T-cell (primary cell): Measurements from ENCODE around the gene FBXO40. TPM values are rescaled to one million over a fixed set of nuclear protein-coding genes. Genes with fewer than 3 reads are reported as not detected.
"Not testable (repeated sequence)": the region's sequence is repeated elsewhere in the genome, so short reads cannot be mapped to it uniquely, and the experiment has no call there.

ENCODE experiments used
- ATAC-seq, 4 experiments: fragments of 200-7000 bp in 3 of 4; fragments of 150-1000 bp in 1 of 4; cut with Tn5 transposase; replicated peaks in 1 of 4; 1 replicate in 3 of 4; 2 replicates in 1 of 4; pipeline ENCODE4 v1.10.0; 2021; ENCODE audit warnings: moderate library complexity in 3 of 4, mild to moderate bottlenecking in 2 of 4, moderate number of reproducible peaks in 1 of 4
- CTCF ChIA-PET, 2 donors: fragments of 300-600 bp; sonication (Branson Sonifier 250); formaldehyde crosslinking; loops; one replicate each; lab custom pipeline; 2022; ENCODE audit warnings: antibody characterized with exemption in 2 of 2; lab: Charles Lee
- POLR2A ChIA-PET, 2 donors: fragments of 300-600 bp; sonication (Branson Sonifier 250); formaldehyde crosslinking; loops; one replicate each; lab custom pipeline; 2022; ENCODE audit warnings: antibody characterized with exemption in 2 of 2; lab: Charles Lee
- DNase-seq, 35 experiments: peaks; one replicate each; pipeline versions ENCODE4 v3.0.0 to v3.0.0-alpha.2; 2013 to 2023
- H3K27ac ChIP-seq: one replicate; pipeline ENCODE4 v1.5.1; 2013; ENCODE audit warnings: low read length
- H3K27me3 ChIP-seq, 2 experiments: replicated peaks in 1 of 2; 1 replicate in 1 of 2; 2 replicates in 1 of 2; pipeline versions ENCODE4 v1.6.1 to v1.7.0; 2013; ENCODE audit warnings: low read length in 1 of 2, mixed read lengths in 1 of 2; ENCODE audit not compliant: control insufficient read depth in 2 of 2, insufficient read depth in 2 of 2; ENCODE audit errors: extremely low read depth in 1 of 2
- H3K36me3 ChIP-seq, 2 donors: 1 replicate in 1 of 2; 2 replicates in 1 of 2; pipeline versions ENCODE4 v1.6.1 to v1.7.0; 2013; ENCODE audit warnings: low read length in 1 of 2; ENCODE audit not compliant: control insufficient read depth in 2 of 2, insufficient read depth in 1 of 2; ENCODE audit errors: extremely low read depth in 1 of 2
- H3K4me1 ChIP-seq, 2 experiments: 1 replicate in 1 of 2; 2 replicates in 1 of 2; pipeline versions ENCODE4 v1.6.1 to v1.7.0; 2013; ENCODE audit warnings: low read length in 2 of 2, mixed read lengths in 1 of 2; ENCODE audit not compliant: insufficient read depth in 2 of 2, control insufficient read depth in 1 of 2; ENCODE audit errors: extremely low read depth in 1 of 2
- H3K4me3 ChIP-seq, 2 donors: 1 replicate in 1 of 2; 2 replicates in 1 of 2; pipeline versions ENCODE4 v1.5.1 to v1.7.0; 2013; ENCODE audit warnings: mild to moderate bottlenecking in 2 of 2, low read length in 1 of 2, moderate library complexity in 1 of 2; ENCODE audit not compliant: control insufficient read depth in 1 of 2; ENCODE audit errors: extremely low read depth in 1 of 2
- H3K9me3 ChIP-seq: 2 replicates; pipeline ENCODE4 v1.7.0; 2013
- H3K27ac Mint-ChIP-seq, 2 donors: one replicate each; pipeline ENCODE4 v1.8.0; 2020 to 2021; ENCODE audit warnings: mild to moderate bottlenecking in 2 of 2, mixed read lengths in 2 of 2
- H3K27me3 Mint-ChIP-seq, 2 donors: one replicate each; pipeline ENCODE4 v1.8.0; 2021 to 2022; ENCODE audit warnings: mixed read lengths in 2 of 2
- H3K36me3 Mint-ChIP-seq: one replicate; pipeline ENCODE4 v1.8.0; 2021; ENCODE audit warnings: mixed read lengths
- H3K4me1 Mint-ChIP-seq, 3 donors: one replicate each; pipeline ENCODE4 v1.8.0; 2020 to 2022; ENCODE audit warnings: mixed read lengths in 3 of 3, mild to moderate bottlenecking in 1 of 3
- H3K4me3 Mint-ChIP-seq, 3 donors: one replicate each; pipeline ENCODE4 v1.8.0; 2020 to 2022; ENCODE audit warnings: mild to moderate bottlenecking in 3 of 3, mixed read lengths in 3 of 3, moderate library complexity in 3 of 3
- H3K9me3 Mint-ChIP-seq, 3 donors: one replicate each; pipeline ENCODE4 v1.8.0; 2020 to 2022; ENCODE audit warnings: mixed read lengths in 3 of 3
- WGBS: methylation state at CpG from one replicate; pipeline ENCODE4 v1.1.5; 2013; ENCODE audit warnings: missing lambda C conversion rate; ENCODE audit not compliant: insufficient coverage; 5-methylcytosine and 5-hydroxymethylcytosine counted together
- total RNA-seq, 35 experiments: library from RNA in 6 of 35; stranded (reverse) in 6 of 35; fragments of 120-200 nt in 1 of 35; gene quantifications; one replicate each; pipeline versions ENCODE4 v1.2.1 to v1.2.4 and lab custom pipeline; 2013 to 2026

The FBXO40 gene
- total RNA-seq, 5 donors from 2014 or later (not counting 1 experiment from before 2014, with no cell fraction given): not detected

GRCh38 chr3:121593806-121594205 is 627 bp downstream of the FBXO40 start:
- H3K27ac Mint-ChIP-seq, H3K9me3 Mint-ChIP-seq: not testable (repeated sequence)

GRCh38 chr3:121594850-121595249 is 1.7 kb downstream of the FBXO40 start:
- Mint-ChIP-seq H3K36me3 (no peaks in the 10 kb centered on the region), H3K4me3 (no peak overlapping the region), H3K9me3 (no peaks in the 10 kb centered on the region), H3K27me3 (no peaks in the 10 kb centered on the region), H3K27ac (no peak overlapping the region), H3K4me1 (no peaks in the 10 kb centered on the region)
- ChIA-PET CTCF (no interaction called here), POLR2A (no interaction called here)
- H3K9me3 ChIP-seq: no peaks in the 10 kb centered on the region
- no peak overlapping the region for H3K4me3 ChIP-seq
- no peaks in the 10 kb centered on the region for H3K27me3 ChIP-seq
- no peaks in the 10 kb centered on the region for H3K36me3 ChIP-seq
- DNase-seq (no peak), ATAC-seq (no peak)
- no peak overlapping the region for H3K27ac ChIP-seq
- no peaks in the 10 kb centered on the region for H3K4me1 ChIP-seq
- 75% methylated on average over 2 of the region's 2 CpGs for WGBS

More at GRCh38 chr3:121593806-121594205, 627 bp downstream of the FBXO40 start:
- ATAC-seq, H3K36me3 ChIP-seq, H3K9me3 ChIP-seq, H3K27ac ChIP-seq, H3K4me3 Mint-ChIP-seq, H3K4me3 ChIP-seq, H3K36me3 Mint-ChIP-seq, H3K27me3 Mint-ChIP-seq, CTCF ChIA-PET, DNase-seq, H3K4me1 ChIP-seq, POLR2A ChIA-PET, H3K27me3 ChIP-seq, H3K4me1 Mint-ChIP-seq: not testable (repeated sequence)
- WGBS: 40% methylated on average over 1 of the region's 4 CpGs

- no peaks in the 10 kb centered on the region for H3K27me3 ChIP-seq
- H3K36me3 ChIP-seq: no peaks in the 10 kb centered on the region
- ATAC-seq (no peak), DNase-seq (no peak)
- no peak overlapping the region for H3K27ac Mint-ChIP-seq
- H3K4me3 Mint-ChIP-seq: no peak overlapping the region
- ChIA-PET CTCF (no interaction called here), POLR2A (no interaction called here)
- H3K4me1 ChIP-seq: no peaks in the 10 kb centered on the region
- no peak overlapping the region for H3K27ac ChIP-seq
- no peaks in the 10 kb centered on the region for H3K36me3 Mint-ChIP-seq
- H3K4me1 Mint-ChIP-seq: no peaks in the 10 kb centered on the region
- no peaks in the 10 kb centered on the region for H3K27me3 Mint-ChIP-seq
- WGBS: 75% methylated on average over 1 of the region's 4 CpGs
- H3K4me3 ChIP-seq: no peak overlapping the region
- no peaks in the 10 kb centered on the region for H3K9me3 Mint-ChIP-seq
- H3K9me3 ChIP-seq: no peaks in the 10 kb centered on the region
These were observed 2.7 kb downstream of the FBXO40 start for GRCh38 chr3:121595765-121596406.

- no peaks in the 10 kb centered on the region for H3K36me3 Mint-ChIP-seq
- H3K9me3 ChIP-seq: no peaks in the 10 kb centered on the region
- ChIA-PET CTCF (interaction anchor here in 1 of 2 donors (0.5 kb wide), 1 partner anchor 545 kb away, joined by 6 read pairs; no protein-coding TSS in a partner anchor), POLR2A (interaction anchor here in 1 of 2 donors (0.7 kb wide), 1 partner anchor 76 kb away, joined by 6 read pairs; no protein-coding TSS in a partner anchor)
- H3K4me1 Mint-ChIP-seq: no peaks in the 10 kb centered on the region
- H3K27ac Mint-ChIP-seq: no peak overlapping the region
- WGBS: 100% methylated on average over 1 of the region's 2 CpGs
- no peaks in the 10 kb centered on the region for H3K27me3 ChIP-seq
- ATAC-seq: no peak
- no peaks in the 10 kb centered on the region for H3K9me3 Mint-ChIP-seq
- no peaks in the 10 kb centered on the region for H3K36me3 ChIP-seq
- DNase-seq: no peak
- H3K4me3 ChIP-seq: no peak overlapping the region
- H3K27me3 Mint-ChIP-seq: no peaks in the 10 kb centered on the region
- no peak overlapping the region for H3K27ac ChIP-seq
- no peak overlapping the region for H3K4me3 Mint-ChIP-seq
- no peaks in the 10 kb centered on the region for H3K4me1 ChIP-seq
These were observed 5.4 kb downstream of the FBXO40 start for GRCh38 chr3:121598564-121598963.

GRCh38 chr3:121599900-121600299 is 6.7 kb downstream of the FBXO40 start:
- H3K27me3 ChIP-seq, H3K27ac ChIP-seq, H3K36me3 Mint-ChIP-seq, H3K4me1 ChIP-seq, H3K27me3 Mint-ChIP-seq, ATAC-seq, H3K9me3 Mint-ChIP-seq, DNase-seq, H3K4me3 ChIP-seq, H3K4me3 Mint-ChIP-seq, H3K27ac Mint-ChIP-seq, CTCF ChIA-PET, H3K9me3 ChIP-seq, H3K36me3 ChIP-seq, H3K4me1 Mint-ChIP-seq: not testable (repeated sequence)
- no CpG with 5 or more reads among the region's 2 CpGs for WGBS
- POLR2A ChIA-PET: interaction anchor here in 1 of 2 donors (0.6 kb wide), 1 partner anchor 67 kb away, joined by 5 read pairs; no protein-coding TSS in a partner anchor

- Histone ChIP-seq H3K36me3 (no peaks in the 10 kb centered on the region), H3K9me3 (no peaks in the 10 kb centered on the region), H3K4me1 (no peaks in the 10 kb centered on the region), H3K27me3 (no peaks in the 10 kb centered on the region), H3K4me3 (no peak overlapping the region), H3K27ac (no peak overlapping the region)
- no peaks in the 10 kb centered on the region for H3K27me3 Mint-ChIP-seq
- CTCF ChIA-PET: interaction anchor here in 1 of 2 donors (0.5 kb wide), 1 partner anchor 892 kb away, joined by 3 read pairs; no protein-coding TSS in a partner anchor
- H3K36me3 Mint-ChIP-seq: no peaks in the 10 kb centered on the region
- no peaks in the 10 kb centered on the region for H3K9me3 Mint-ChIP-seq
- DNase-seq (no peak), ATAC-seq (no peak)
- POLR2A ChIA-PET: no interaction called here
- 40% methylated on average over 1 of the region's 4 CpGs for WGBS
- no peak overlapping the region for H3K27ac Mint-ChIP-seq
- no peaks in the 10 kb centered on the region for H3K4me1 Mint-ChIP-seq
- H3K4me3 Mint-ChIP-seq: no peak overlapping the region
These were observed 8.1 kb downstream of the FBXO40 start for GRCh38 chr3:121601212-121601812.
